Renal pelvis (tissue), 4 donors: ENCODE measurements around the gene MATN4. TPM values are rescaled to one million over a fixed set of nuclear protein-coding genes. Genes with fewer than 3 reads are reported as not detected.

Experiments used
- DNase-seq: peaks from one replicate; pipeline ENCODE4 v3.0.0-alpha.2; 2013
- polyA plus RNA-seq, 3 donors: library from polyadenylated mRNA; unstranded; fragments of 120-200 nt; gene quantifications; one replicate each; pipeline ENCODE4 v1.2.1, GENCODE V29; 2013; ENCODE audit not compliant: insufficient read length in 3 of 3

The MATN4 gene
- polyA plus RNA-seq, 3 donors: 0.21 to 0.43 (median 0.34) TPM

DNA sequence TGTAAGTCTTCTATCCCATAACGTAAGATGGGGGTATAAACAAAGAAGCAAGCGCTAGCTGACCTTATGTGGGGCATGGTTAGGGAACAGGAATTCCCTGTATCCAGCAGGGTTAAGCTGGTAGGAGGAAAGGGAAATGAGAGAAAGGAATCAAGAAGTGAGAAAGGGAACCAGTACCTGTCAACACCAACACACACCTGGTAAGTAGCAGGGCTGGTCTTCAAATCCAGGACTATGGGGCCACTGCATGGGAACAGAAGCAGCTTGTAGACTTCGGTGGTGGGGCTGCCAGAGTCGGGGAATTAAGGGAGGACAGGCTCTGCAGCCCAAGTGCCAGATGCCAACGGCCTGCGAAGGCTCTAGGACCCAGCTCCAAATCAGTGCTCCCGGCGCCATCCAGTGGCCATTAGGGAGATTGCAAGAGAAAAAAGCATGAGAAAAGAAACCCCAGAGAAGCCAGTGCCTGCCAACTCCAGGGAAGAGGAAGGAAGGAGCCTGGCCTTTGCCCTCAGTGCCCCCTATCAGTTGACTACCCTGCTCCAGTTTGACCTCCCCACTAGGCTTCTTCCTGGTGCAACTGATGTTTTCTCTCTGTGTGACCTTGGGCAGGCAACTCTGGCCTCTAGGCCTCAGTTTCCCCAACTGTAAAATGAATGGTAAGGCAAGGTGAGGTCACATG lies 17.3 kb downstream of the MATN4 start:
- peak; percentile 85 for DNase-seq

DNA sequence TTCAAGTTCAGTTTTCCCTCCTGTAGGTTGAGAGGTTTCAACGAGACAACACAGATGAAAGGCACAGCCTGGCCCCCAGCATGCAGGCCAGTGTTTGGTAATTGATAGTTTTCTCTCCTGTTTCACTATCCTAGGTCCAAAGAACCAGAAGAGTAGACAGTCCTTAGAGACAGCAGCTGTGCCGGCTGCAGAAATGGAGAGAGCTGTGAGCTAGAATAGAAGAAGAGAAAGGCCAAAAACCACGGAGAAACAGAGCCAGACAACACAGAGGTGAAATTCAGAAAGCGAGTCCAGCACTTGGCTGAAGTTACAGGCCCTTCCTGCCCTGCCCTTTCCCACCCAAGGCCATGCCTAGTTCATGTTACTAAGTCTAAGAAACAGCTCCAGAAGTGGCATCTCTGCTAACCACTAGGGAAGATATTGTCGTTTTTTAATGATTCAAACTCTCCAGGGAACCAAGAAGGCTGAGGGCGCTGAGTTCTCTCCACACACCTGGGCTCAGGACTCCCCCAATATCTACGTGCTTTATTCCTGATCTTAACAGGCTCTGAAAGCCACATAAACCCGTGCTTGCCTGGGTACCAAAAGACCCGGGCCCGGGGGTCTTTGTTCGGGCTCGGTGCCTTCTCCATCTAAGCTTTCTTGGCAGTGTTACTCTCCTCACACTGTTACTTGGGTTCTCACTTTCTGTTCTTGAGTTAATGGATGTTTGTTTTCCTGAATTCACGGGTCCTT lies 18.0 kb downstream of the MATN4 start:
- no peak for DNase-seq

DNA sequence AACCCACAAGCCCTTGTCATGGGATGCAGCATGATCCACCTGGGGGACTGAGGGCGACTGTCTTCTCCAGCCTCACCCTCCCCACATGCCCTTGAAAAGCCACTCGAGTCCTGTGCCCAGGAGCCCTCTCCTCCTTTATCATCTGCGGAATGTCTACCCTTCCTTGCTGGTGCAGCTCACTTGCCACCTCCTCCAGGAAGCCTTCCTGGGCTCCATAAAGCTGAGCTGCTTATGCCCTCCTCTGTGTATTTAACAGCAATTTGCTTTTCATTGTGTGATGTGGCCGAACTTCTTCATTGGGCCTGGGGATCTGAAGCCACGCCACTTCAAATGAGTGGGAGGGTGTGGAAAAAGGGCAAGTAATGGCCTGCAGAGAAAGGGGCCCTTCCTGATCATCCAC lies 19.2 kb downstream of the MATN4 start:
- no peak for DNase-seq

- no peak for DNase-seq
Measured at GRCh38 chr20:45288376-45288775, 19.7 kb downstream of the MATN4 start.

DNA sequence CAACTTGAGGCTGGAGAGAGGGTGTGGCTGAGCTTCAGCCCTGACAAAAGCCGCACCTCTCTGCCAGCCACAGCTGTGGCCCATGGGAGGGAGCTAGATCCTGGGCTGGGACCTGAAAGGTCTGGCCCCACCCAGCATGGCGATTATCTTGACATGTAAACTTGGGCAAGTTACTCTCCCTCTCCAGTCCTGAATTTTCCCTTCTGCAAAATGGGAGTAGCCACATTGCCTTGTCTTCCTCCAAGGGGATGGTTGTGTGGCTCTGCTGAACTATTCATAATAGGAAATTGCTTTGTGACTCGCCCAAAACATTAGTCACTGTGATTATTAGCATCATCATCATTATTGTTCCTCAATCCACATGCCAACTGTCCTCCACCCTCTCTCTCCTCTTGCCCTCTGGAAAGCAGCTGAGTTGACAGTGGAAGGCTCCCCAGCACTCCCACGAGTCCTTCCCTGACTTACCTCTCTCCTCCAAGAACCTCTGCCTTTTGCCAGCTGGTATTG lies 24.5 kb downstream of the MATN4 start:
- no peak for DNase-seq

GRCh38 chr20:45282700-45283550 lies 25.2 kb downstream of the MATN4 start:
- DNase-seq: no peak

- no peak for DNase-seq
Measured at GRCh38 chr20:45279992-45280391, 28.1 kb downstream of the MATN4 start.

- no peak for DNase-seq
Measured at GRCh38 chr20:45275338-45275737, 32.8 kb downstream of the MATN4 start.

GRCh38 chr20:45269754-45270270 lies 38.3 kb downstream of the MATN4 start:
- no peak for DNase-seq

DNA sequence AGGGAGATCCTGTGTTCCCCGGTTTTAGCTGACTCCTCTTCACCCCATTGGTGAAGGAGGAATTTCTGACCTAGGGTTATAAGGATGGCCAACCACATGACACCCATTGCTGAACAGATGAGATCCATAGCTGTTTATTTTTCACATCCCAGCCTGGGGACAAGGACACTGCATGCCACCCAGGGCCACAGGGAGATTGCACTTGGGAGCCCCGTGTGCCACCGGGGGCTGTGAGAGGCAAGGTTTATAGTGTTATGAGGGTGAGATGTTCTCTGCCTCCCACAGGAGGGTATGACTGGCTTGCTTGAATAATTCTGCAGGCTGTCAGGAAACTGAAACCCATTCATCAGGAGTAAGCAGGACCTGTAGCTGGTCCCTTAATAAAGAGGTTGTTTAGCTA lies 39.0 kb downstream of the MATN4 start:
- no peak for DNase-seq

DNA sequence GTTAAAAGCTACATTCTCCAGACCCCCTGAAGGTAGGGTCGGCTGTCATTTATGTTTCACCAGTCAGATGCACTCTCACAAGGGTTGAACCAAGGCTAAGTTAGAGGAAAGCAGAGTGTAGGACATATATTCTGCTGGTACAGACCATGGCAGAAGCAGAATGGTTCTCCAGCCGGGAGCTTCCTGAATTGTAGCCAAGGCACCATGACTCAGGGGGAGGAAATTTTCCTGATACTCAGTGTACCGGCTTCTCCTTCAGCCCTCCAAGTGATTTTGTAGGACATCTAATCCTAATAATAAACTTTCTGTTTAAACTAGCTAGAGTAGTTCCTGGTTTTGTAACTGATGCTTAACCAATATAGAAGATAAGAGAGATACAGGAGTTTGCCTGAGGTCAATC lies 39.6 kb downstream of the MATN4 start:
- DNase-seq: no peak

GRCh38 chr20:45266977-45267376 lies 41.1 kb downstream of the MATN4 start:
- peak; percentile 63 for DNase-seq

DNA sequence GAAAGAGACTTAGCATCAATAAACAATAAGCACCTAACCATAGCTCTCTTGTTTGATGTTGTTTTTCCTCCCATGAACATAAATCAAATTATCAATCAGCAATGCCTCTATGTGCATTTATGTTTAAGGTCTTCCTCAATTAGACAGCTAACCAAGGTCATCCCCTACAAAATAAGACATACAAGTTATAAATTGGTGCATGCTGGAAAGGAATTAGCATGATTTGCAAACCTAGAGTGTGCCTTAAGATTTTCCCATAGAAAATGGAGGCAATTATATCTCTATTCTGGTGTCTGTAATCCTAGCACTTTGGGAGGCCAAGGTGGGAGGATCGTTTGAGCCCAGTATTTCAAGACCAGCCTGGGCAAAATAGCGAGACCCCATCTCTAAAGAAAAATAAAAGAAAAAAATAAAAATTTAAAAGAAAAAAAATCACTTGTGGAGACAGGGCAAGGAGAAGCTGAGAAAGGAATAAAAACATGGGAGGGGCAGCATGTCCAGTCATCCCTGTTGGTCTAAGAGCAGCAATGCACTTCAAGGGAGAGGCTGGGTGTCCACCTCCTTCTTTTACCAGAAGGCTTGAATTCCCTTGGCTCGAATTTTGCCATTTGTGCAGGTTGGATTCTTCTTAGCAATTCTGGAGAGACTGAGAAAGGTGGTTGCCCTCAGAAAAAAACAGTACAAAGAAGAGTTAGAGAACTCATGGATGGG lies 44.4 kb downstream of the MATN4 start:
- DNase-seq: no peak

- DNase-seq: no peak
Measured at GRCh38 chr20:45258664-45259063, 49.4 kb downstream of the MATN4 start.

GRCh38 chr20:45258259-45258658 lies 49.8 kb downstream of the MATN4 start:
- DNase-seq: no peak

- DNase-seq: no peak
Measured at GRCh38 chr20:45257711-45258110, 50.4 kb downstream of the MATN4 start.

GRCh38 chr20:45257161-45257560 lies 50.9 kb downstream of the MATN4 start:
- DNase-seq: no peak

DNA sequence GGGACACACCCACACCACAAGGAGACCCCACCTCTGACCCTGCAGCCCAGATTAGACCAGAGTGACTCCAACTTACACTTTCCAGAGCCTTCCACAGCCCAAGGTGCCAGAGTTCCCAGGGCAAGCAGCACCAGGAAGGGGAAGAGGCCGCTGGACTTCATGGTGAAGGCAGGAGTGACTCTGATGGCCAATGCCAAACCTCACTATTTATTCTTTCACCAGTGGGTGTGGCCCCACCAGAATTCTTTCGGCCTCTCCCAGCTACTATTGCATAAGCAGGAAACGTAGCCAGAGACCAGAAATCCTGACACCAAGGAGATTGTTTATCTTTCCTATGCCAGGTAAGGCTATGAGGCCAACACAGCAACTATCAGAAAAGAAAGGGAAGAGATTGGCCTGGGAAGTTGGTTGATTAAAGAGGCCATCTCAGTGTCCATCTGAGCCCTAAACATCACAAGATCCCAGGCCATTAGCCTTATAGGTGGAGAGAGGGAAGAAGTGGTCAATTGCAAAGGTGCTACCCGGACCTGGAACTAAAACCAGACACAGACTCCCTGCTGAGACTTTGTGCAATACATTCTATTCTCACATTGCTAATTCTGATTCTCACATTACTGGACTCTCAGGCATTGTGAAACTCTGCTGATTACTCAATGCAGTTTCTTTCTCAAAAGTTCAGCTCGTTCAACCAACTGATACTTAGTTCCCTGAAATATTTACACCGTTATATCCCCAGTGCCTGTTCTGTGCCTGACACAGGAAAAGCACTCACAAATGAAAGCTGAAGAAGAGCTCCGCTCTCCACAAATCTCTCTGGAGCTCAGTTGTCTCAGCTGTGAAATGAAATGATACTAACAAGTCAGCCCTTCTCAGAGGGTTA lies 53.5 kb downstream of the MATN4 start, which contains the start of gene SLPI:
TSS of gene SLPI (minus strand) at position 182 of the 880 bp plus-strand sequence. CDS start at position 161, 21 bp downstream.
- no peak for DNase-seq

DNA sequence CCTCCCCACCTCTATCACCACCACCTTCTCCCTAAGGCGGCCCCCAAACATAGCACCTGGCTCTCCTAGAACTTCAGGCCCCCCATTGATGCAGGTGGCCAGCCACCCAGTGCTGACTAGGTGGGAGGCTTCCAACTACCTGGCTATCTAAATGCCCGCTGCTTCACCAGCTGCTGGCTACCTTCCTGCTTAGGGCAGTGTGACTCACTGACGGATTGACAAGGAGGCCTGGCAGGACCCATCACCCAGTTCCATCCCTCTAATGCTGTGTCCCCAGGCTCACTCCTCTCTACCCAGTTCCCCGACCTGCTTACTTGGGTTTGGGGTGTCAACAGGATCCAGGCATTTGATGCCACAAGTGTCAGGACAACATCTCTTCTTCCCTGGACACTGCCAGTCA lies 54.8 kb downstream of the MATN4 start:
- no peak for DNase-seq

GRCh38 chr20:45251884-45252560 lies 56.1 kb downstream of the MATN4 start:
- DNase-seq: no peak
